HG02870 (cell line): ENCODE data around the gene MT1G.
"Not testable (repeated sequence)": the region's sequence is repeated elsewhere in the genome, so short reads cannot be mapped to it uniquely, and the experiment has no call there.

ENCODE experiments used
- ATAC-seq: cut with Tn5 transposase; IDR thresholded peaks from one replicate; pipeline ENCODE4 v1.9.1; 2021; ENCODE audit warnings: mild to moderate bottlenecking, moderate library complexity; ENCODE audit not compliant: unreplicated experiment

The MT1G gene

GRCh38 chr16:56665286-56666261 lies 2.3 kb downstream of the MT1G start:
- ATAC-seq = not testable (repeated sequence)

- ATAC-seq = no peak
Observed at GRCh38 chr16:56664506-56664905, 3.4 kb downstream of the MT1G start.

- no peak for ATAC-seq
Observed at GRCh38 chr16:56662357-56663354, 5.2 kb downstream of the MT1G start.

GRCh38 chr16:56658327-56658875 lies 9.5 kb downstream of the MT1G start:
- no peak for ATAC-seq

GRCh38 chr16:56657555-56658326 lies 10.1 kb downstream of the MT1G start, which contains the start of gene MT1F:
Gene MT1F, plus strand, starts transcription at chr16:56657959. Its CDS starts 100 bp downstream, at chr16:56658059.
- ATAC-seq = no peak

GRCh38 chr16:56653218-56653617 lies 14.6 kb downstream of the MT1G start:
- no peak for ATAC-seq

- ATAC-seq = no peak
Observed at GRCh38 chr16:56652600-56652999, 15.3 kb downstream of the MT1G start.

GRCh38 chr16:56651586-56651985 lies 16.3 kb downstream of the MT1G start, which contains the start of gene MT1B:
Gene MT1B, plus strand, starts transcription at chr16:56651886. Its CDS starts 68 bp downstream, at chr16:56651954.
- no peak for ATAC-seq

GRCh38 chr16:56649820-56650219 lies 18.0 kb downstream of the MT1G start:
- ATAC-seq = no peak

GRCh38 chr16:56649271-56649670 lies 18.6 kb downstream of the MT1G start:
- no peak for ATAC-seq

GRCh38 chr16:56647641-56648431 lies 20.0 kb downstream of the MT1G start:
- ATAC-seq = no peak

GRCh38 chr16:56645838-56646237 lies 22.0 kb downstream of the MT1G start:
- no peak for ATAC-seq

- no peak for ATAC-seq
Observed at GRCh38 chr16:56645311-56645710, 22.6 kb downstream of the MT1G start.

GRCh38 chr16:56643833-56644232 lies 24.0 kb downstream of the MT1G start:
- ATAC-seq = no peak

- ATAC-seq = no peak
Observed at GRCh38 chr16:56643080-56643778, 24.6 kb downstream of the MT1G start.

GRCh38 chr16:56641166-56641565 lies 26.7 kb downstream of the MT1G start:
- no peak for ATAC-seq

- ATAC-seq = no peak
Observed at GRCh38 chr16:56640076-56640475, 27.8 kb downstream of the MT1G start.

GRCh38 chr16:56639045-56639444 lies 28.8 kb downstream of the MT1G start:
- no peak for ATAC-seq
